GM21825 (cell line): ENCODE data around the gene THAP7.
"Not testable (repeated sequence)": the region's sequence is repeated elsewhere in the genome, so short reads cannot be mapped to it uniquely, and the experiment has no call there.

Source experiments
- ATAC-seq: cut with Tn5 transposase; IDR thresholded peaks from one replicate; pipeline ENCODE4 v1.9.1; 2021; ENCODE audit warnings: mild to moderate bottlenecking, moderate library complexity; ENCODE audit not compliant: unreplicated experiment

THAP7 gene

GRCh38 chr22:21013657-21014201, 11.8 kb upstream of the THAP7 start:
- no peak for ATAC-seq

GRCh38 chr22:21012446-21013407, 10.8 kb upstream of the THAP7 start:
- ATAC-seq, result no peak

GRCh38 chr22:21010426-21011113, 8.7 kb upstream of the THAP7 start:
- no peak for ATAC-seq

- ATAC-seq, result no peak
Observed at GRCh38 chr22:21009638-21010425, 7.9 kb upstream of the THAP7 start.

DNA sequence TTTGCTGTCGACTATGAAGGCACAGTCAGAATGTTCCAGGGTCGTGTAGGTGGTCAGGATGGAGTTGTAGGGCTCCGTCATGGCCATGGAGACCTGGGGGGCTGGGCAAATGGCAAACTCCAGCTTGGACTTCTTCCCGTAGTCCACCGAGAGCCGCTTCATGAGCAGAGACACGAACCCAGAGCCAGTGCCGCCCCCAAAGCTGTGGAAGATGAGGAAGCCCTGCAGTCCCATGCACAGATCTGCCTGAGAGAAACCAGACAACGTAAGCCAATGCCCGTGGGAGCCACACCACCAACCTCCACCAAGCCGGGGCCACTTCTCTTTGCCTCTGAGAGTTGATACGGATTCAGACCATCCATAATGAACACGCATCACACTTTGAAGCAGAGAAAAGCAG, 7.3 kb upstream of the THAP7 start:
- not testable (repeated sequence) for ATAC-seq

DNA sequence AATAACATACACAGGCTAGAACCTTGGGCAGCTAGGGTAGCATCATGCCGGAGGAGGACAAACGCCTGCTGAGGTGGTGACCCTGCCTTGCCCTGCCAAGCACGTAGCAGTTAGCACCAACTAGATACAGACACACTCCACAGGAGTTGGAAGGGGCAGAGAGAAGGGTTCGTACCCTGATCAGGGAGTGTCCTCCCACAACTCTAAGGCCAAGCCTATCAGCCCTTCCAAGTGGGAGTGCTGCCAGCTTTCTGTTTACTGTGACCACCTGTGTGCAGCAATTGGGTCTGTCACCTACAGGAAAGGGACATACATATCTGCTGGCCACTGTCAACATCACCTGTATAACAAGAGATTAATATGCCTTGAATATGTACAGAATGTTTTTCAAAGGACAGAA, 1.9 kb upstream of the THAP7 start:
- no peak for ATAC-seq

- ATAC-seq, result no peak
Observed at GRCh38 chr22:21000987-21001600, 824 bp downstream of the THAP7 start.

DNA sequence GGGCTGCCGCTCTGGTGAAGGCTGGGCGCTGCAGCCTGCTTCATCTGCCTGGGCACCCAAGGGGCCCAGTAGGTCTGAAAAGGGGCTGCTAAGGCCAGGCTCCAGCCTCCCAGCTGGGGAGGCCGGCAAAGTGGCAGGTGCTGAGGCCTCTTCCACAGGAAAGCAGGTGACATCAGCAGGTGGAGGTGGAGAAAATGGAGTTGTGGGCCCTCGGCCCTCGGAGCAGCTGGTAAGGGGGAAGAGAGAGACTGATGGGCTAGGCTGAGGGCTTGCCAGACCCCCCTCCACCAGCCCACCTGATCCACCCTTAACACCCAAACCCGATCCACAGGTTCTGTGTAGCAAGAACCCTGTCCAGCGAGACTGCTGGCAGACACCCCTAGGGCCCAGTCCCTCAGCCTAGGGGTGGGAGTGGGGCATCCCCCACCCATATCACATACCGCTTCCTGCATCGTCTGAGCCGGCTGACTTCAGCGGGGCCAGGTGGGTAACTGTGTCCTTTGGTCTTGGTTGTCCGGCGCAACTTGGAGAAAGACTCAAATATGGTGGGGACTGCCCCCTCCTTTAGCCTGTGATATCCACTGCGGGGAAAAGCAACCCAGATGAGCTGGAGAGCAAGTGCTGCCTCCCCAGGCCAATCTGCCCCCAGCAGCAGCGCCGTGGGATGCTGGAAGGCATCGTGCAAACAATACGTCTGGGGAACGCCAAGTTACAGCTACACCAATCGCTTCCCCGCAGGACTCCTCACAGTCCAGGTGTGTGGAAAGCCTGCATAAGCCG, 1.5 kb downstream of the THAP7 start:
- ATAC-seq, result no peak

DNA sequence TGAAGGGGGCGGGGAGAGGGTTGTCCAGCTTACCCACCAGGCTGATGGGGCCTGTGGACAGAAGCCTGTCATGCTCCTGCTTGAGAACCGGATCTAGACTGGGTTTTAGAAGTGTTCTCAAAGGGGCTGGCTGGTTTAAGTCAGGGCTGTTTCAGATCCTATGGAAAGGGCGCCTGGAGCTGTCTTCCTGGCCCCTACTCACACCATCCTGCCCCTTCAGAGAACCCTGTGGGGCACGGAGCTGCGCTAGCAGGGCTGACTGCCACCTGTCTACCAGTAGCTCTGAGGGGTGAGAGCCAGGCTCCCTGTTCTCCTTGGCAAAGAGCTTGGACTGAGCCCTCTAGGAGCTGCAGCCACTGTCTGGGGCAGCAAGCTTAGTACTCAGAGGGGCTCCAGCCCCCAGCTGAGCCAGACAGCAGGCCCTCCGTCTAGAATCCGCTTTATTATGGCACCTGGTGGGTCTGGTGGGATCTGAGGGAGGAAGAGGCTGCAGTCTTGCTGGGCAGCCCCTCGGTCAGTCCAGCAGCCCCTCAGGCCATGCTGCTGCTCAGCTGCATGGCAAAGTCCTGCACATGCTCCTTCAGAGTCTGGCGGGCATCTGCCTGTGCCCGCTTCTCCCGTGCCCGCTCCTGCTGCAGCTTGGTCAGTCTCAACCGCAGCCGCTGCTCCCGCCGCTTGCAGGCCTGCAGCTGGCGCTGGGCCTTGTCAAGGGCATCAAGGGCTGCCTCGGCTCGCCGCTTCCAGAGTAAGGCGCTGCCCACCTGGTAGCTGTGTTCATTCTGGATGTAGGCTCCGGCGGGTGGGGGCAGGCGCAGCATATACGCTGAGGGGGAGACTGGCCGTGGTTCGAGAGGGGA, 2.3 kb downstream of the THAP7 start:
- no peak for ATAC-seq

DNA sequence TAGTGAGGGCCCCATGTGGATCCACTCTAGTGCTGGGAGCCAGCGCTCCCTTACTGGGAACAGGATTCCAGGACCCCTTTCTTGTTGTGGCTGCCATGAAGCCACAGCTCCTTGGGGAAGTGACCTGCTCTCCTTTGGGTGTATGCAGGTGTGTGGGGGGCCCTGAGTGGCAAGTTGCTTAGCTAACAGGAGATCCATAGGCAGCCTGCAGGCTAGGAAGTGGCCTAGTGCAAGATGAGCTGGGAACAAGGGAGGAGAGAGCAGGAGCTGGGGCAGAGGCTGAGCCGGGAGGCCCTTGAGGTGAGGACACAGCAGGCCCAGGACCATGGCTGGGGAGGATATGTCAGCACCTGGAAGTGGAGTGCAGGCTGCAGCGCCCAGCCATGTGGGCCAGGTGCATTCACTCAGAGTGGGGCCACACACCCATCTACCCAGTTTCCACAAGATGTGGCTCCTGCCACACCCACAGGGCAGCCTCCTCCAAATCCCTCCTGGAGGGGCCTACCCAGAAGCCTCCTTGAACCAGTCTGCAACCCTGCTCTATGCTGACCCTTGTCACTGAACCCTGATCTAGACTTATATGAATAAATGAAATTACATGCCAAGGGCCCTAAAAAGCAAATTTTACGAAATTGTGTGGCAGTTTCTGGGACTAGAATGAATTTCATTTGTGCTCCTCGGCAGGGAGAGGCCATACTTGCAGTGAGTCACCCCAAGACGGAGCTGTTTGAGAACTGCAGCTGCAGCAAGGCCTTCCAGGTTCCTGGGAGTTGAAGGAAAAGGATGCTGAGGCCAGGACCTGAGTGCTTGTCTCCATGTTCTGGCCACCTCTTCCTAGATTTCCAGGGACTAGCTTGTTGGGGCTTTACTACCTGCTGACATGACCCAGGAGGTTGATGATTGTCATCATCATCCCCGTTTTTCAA, 3.2 kb downstream of the THAP7 start:
- ATAC-seq, result no peak

DNA sequence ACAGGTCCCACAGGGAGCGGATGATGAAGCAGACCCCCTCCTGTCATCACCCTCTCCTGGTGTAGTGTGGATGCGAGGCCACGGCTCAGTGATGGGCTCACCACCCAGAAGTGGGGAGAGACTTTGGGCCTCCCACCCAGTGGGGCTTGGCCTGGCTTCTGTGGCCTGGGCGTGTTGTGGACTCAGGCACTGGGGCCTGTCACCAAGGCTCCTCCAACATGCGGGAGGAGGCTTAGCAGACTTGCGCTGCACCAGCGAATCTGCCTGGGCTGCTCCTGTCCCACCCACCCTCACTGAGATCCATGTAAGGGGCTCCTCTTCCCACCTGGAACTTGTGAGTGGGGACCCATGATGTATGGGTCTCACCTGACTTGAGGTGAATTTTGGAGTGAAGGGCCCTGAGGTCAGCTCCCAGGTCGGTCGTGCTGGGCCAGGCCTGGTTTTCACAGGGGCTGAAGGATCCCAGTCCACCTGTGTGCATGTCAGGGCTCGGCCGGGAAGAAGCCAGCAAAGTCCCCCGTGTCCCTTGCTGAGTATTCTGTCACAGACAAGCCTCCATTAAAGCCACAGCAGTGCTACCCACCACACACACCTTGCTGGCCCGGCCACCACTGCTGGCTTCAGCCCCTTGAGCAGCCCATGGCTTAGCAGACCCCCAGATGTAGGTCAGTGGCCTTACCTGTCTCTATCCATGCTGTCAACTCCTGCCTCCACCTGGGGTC, 4.2 kb downstream of the THAP7 start:
- no peak for ATAC-seq

GRCh38 chr22:20996598-20997535, 5.1 kb downstream of the THAP7 start:
- no peak for ATAC-seq

GRCh38 chr22:20996031-20996410, 5.9 kb downstream of the THAP7 start:
- no peak for ATAC-seq

GRCh38 chr22:20995329-20996030, 6.4 kb downstream of the THAP7 start:
- ATAC-seq, result no peak

- ATAC-seq, result no peak
Observed at GRCh38 chr22:20994902-20995241, 7.0 kb downstream of the THAP7 start.
